ENCODE measurements around the gene ACSF2.
"Not testable (repeated sequence)": the region's sequence is repeated elsewhere in the genome, so short reads cannot be mapped to it uniquely, and the experiment has no call there.

ACSF2 gene

GRCh38 chr17:50397111-50397918 is 28.7 kb upstream of the ACSF2 start, which contains the start of gene LRRC59:
Gene LRRC59, minus strand, starts transcription at chr17:50397523. Its CDS starts 206 bp downstream, at chr17:50397317.
- no peak for FAIRE-seq
- TF ChIP-seq CTCF (IDR thresholded peaks at IDR 0.05; ENCODE audit: insufficient read depth, missing control alignments): peak; percentile 99
- DNase-seq (ENCODE audit: insufficient read length, low spot score): peak; percentile 65

- DNase-seq (ENCODE audit: insufficient read length, low spot score) (no peak), FAIRE-seq (no peak)
- no peak for TF ChIP-seq CTCF (IDR thresholded peaks at IDR 0.05; ENCODE audit: insufficient read depth, missing control alignments)
Observed at GRCh38 chr17:50397919-50398285, 28.1 kb upstream of the ACSF2 start.

GRCh38 chr17:50398672-50399071 is 27.3 kb upstream of the ACSF2 start:
- FAIRE-seq; DNase-seq (ENCODE audit: insufficient read length, low spot score): not testable (repeated sequence)

GRCh38 chr17:50399591-50399990 is 26.4 kb upstream of the ACSF2 start:
- not testable (repeated sequence) for DNase-seq (ENCODE audit: insufficient read length, low spot score); FAIRE-seq

- FAIRE-seq; DNase-seq (ENCODE audit: insufficient read length, low spot score): not testable (repeated sequence)
Observed at GRCh38 chr17:50405351-50405750, 20.7 kb upstream of the ACSF2 start.

GRCh38 chr17:50406578-50406977 is 19.4 kb upstream of the ACSF2 start:
- no peak for TF ChIP-seq CTCF (IDR thresholded peaks at IDR 0.05; ENCODE audit: insufficient read depth, missing control alignments)
- FAIRE-seq (no peak), DNase-seq (ENCODE audit: insufficient read length, low spot score) (no peak)

- FAIRE-seq: no peak
- no peak for TF ChIP-seq CTCF (IDR thresholded peaks at IDR 0.05; ENCODE audit: insufficient read depth, missing control alignments)
- DNase-seq (ENCODE audit: insufficient read length, low spot score): no peak
Observed at GRCh38 chr17:50407921-50408320, 18.1 kb upstream of the ACSF2 start.

GRCh38 chr17:50412188-50412732 is 13.8 kb upstream of the ACSF2 start:
- DNase-seq (ENCODE audit: insufficient read length, low spot score) (no peak), FAIRE-seq (no peak)
- TF ChIP-seq CTCF (IDR thresholded peaks at IDR 0.05; ENCODE audit: insufficient read depth, missing control alignments): no peak

Measured in D721Med (cell line).